ENCODE results near the gene PPP1R26.

GRCh38 chr9:135500525-135501260 is 21.1 kb downstream of the PPP1R26 start, which contains the start of gene MRPS2:
- TF ChIP-seq, protein P1, sequence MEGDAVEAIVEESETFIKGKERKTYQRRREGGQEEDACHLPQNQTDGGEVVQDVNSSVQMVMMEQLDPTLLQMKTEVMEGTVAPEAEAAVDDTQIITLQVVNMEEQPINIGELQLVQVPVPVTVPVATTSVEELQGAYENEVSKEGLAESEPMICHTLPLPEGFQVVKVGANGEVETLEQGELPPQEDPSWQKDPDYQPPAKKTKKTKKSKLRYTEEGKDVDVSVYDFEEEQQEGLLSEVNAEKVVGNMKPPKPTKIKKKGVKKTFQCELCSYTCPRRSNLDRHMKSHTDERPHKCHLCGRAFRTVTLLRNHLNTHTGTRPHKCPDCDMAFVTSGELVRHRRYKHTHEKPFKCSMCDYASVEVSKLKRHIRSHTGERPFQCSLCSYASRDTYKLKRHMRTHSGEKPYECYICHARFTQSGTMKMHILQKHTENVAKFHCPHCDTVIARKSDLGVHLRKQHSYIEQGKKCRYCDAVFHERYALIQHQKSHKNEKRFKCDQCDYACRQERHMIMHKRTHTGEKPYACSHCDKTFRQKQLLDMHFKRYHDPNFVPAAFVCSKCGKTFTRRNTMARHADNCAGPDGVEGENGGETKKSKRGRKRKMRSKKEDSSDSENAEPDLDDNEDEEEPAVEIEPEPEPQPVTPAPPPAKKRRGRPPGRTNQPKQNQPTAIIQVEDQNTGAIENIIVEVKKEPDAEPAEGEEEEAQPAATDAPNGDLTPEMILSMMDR (IDR thresholded peaks at IDR 0.05; ENCODE audit: poor library complexity, severe bottlenecking), result peak; percentile 95
- peak; percentile 63 for TF ChIP-seq MXI1 (conservative IDR thresholded peaks at IDR 0.05; ENCODE audit: poor library complexity, severe bottlenecking)
- no peak for TF ChIP-seq EZH2 (IDR thresholded peaks at IDR 0.05; ENCODE audit: borderline replicate concordance, insufficient read depth, low read length, poor library complexity, severe bottlenecking)
- no peak for TF ChIP-seq REST (IDR thresholded peaks at IDR 0.05; ENCODE audit: borderline replicate concordance)
- TF ChIP-seq EP300 (conservative IDR thresholded peaks at IDR 0.05; ENCODE audit: poor library complexity, severe bottlenecking), result no peak
- TF ChIP-seq RAD21 (conservative IDR thresholded peaks at IDR 0.05), result peak; percentile 45
- peak; percentile 70 for TF ChIP-seq POLR2AphosphoS5 (IDR thresholded peaks at IDR 0.05)
